ENCODE measurements around the gene MOB4. TPM values are rescaled to one million over a fixed set of nuclear protein-coding genes. Genes with fewer than 3 reads are reported as not detected.

The MOB4 gene
- polyA plus RNA-seq, 1 donor from 2014 or later: 81.5 TPM

DNA sequence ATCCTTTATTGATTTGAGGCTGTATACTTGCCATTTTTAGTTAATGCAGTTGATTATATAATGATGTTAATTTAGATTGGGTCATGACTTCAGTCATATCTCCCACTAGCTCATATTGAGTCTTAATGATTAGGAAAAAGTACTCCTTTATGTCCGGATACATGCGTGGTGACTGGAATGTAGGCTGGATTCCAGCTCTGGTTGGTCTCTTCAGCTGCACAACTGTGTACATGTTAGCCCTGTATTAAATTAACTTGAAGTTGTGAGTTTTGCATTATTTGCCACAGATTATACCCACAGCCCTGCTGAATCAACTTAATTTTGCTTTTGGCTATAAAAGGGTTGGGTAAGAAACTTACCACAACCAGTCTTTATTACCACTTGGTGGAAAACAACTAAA is 22.5 kb downstream of the MOB4 start:
- Histone ChIP-seq H3K79me2 (replicated peaks; ENCODE audit: insufficient read depth, low read length) (peaks cover 13% of the 10 kb centered on the region), H2AFZ (ENCODE audit: low read depth, low read length) (no peak overlapping the region), H4K20me1 (ENCODE audit: insufficient read depth) (no peaks in the 10 kb centered on the region), H3K9me2 (ENCODE audit: insufficient read depth, low read length) (no peaks in the 10 kb centered on the region), H3K9me3 (ENCODE audit: low read length) (no peaks in the 10 kb centered on the region), H3K4me2 (ENCODE audit: low read length) (no peak overlapping the region), H3K9ac (ENCODE audit: low read length) (no peak overlapping the region), H3K27ac (ENCODE audit: low read length) (no peak overlapping the region), H3K36me3 (ENCODE audit: insufficient read depth, low read length) (no peaks in the 10 kb centered on the region), H3K27me3 (ENCODE audit: insufficient read depth, low read depth, low read length) (no peaks in the 10 kb centered on the region), H3F3A (ENCODE audit: insufficient read depth, low read length, poor library complexity, severe bottlenecking) (no peaks in the 10 kb centered on the region), H3K4me3 (ENCODE audit: low read length) (no peak overlapping the region)
- TF ChIP-seq EZH2 (IDR thresholded peaks at IDR 0.05; ENCODE audit: borderline replicate concordance, insufficient read depth, low read length, poor library complexity, severe bottlenecking) (no peak), POLR2AphosphoS5 (IDR thresholded peaks at IDR 0.05) (no peak), MXI1 (conservative IDR thresholded peaks at IDR 0.05; ENCODE audit: poor library complexity, severe bottlenecking) (no peak), RAD21 (conservative IDR thresholded peaks at IDR 0.05) (no peak), TAF1 (IDR thresholded peaks at IDR 0.05; ENCODE audit: low read depth) (no peak), SMC3 (conservative IDR thresholded peaks at IDR 0.05; ENCODE audit: poor library complexity) (no peak), EP300 (conservative IDR thresholded peaks at IDR 0.05; ENCODE audit: poor library complexity, severe bottlenecking) (no peak)
- TF ChIP-seq, protein P1, sequence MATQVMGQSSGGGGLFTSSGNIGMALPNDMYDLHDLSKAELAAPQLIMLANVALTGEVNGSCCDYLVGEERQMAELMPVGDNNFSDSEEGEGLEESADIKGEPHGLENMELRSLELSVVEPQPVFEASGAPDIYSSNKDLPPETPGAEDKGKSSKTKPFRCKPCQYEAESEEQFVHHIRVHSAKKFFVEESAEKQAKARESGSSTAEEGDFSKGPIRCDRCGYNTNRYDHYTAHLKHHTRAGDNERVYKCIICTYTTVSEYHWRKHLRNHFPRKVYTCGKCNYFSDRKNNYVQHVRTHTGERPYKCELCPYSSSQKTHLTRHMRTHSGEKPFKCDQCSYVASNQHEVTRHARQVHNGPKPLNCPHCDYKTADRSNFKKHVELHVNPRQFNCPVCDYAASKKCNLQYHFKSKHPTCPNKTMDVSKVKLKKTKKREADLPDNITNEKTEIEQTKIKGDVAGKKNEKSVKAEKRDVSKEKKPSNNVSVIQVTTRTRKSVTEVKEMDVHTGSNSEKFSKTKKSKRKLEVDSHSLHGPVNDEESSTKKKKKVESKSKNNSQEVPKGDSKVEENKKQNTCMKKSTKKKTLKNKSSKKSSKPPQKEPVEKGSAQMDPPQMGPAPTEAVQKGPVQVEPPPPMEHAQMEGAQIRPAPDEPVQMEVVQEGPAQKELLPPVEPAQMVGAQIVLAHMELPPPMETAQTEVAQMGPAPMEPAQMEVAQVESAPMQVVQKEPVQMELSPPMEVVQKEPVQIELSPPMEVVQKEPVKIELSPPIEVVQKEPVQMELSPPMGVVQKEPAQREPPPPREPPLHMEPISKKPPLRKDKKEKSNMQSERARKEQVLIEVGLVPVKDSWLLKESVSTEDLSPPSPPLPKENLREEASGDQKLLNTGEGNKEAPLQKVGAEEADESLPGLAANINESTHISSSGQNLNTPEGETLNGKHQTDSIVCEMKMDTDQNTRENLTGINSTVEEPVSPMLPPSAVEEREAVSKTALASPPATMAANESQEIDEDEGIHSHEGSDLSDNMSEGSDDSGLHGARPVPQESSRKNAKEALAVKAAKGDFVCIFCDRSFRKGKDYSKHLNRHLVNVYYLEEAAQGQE (IDR thresholded peaks at IDR 0.05; ENCODE audit: borderline replicate concordance): no peak
- TF ChIP-seq, protein P2, sequence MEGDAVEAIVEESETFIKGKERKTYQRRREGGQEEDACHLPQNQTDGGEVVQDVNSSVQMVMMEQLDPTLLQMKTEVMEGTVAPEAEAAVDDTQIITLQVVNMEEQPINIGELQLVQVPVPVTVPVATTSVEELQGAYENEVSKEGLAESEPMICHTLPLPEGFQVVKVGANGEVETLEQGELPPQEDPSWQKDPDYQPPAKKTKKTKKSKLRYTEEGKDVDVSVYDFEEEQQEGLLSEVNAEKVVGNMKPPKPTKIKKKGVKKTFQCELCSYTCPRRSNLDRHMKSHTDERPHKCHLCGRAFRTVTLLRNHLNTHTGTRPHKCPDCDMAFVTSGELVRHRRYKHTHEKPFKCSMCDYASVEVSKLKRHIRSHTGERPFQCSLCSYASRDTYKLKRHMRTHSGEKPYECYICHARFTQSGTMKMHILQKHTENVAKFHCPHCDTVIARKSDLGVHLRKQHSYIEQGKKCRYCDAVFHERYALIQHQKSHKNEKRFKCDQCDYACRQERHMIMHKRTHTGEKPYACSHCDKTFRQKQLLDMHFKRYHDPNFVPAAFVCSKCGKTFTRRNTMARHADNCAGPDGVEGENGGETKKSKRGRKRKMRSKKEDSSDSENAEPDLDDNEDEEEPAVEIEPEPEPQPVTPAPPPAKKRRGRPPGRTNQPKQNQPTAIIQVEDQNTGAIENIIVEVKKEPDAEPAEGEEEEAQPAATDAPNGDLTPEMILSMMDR (IDR thresholded peaks at IDR 0.05; ENCODE audit: poor library complexity, severe bottlenecking): no peak

DNA sequence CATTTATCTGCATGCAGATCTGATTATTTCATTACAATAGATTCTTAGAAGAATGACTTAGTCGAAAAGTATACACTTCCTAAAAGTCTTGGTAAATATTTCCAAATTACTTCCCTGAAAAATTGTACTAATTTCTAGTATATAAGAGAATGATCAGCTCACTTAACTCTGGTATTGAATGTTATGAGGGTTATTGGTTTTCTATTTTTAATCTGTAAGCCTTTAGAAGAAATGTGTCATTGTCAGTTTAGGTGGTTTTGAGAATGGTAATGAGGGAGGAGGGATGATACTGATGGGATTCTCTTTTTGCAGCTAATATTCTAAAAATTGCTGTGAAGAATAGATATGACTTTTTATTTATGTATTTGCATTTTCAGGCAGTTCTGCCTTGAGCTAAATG is 23.9 kb downstream of the MOB4 start:
- no peak overlapping the region for H3K27ac ChIP-seq (ENCODE audit: low read length)
- H3K9ac ChIP-seq (ENCODE audit: low read length): no peak overlapping the region
- H3K9me3 ChIP-seq (ENCODE audit: low read length): no peaks in the 10 kb centered on the region
- H3K4me3 ChIP-seq (ENCODE audit: low read length): no peak overlapping the region
- no peaks in the 10 kb centered on the region for H3K27me3 ChIP-seq (ENCODE audit: insufficient read depth, low read depth, low read length)
- H3K79me2 ChIP-seq (replicated peaks; ENCODE audit: insufficient read depth, low read length): peaks cover 12% of the 10 kb centered on the region
- no peaks in the 10 kb centered on the region for H3K9me2 ChIP-seq (ENCODE audit: insufficient read depth, low read length)
- no peaks in the 10 kb centered on the region for H3K36me3 ChIP-seq (ENCODE audit: insufficient read depth, low read length)
- H3F3A ChIP-seq (ENCODE audit: insufficient read depth, low read length, poor library complexity, severe bottlenecking): no peaks in the 10 kb centered on the region
- no peak overlapping the region for H3K4me2 ChIP-seq (ENCODE audit: low read length)
- H2AFZ ChIP-seq (ENCODE audit: low read depth, low read length): no peak overlapping the region
- TF ChIP-seq TAF1 (IDR thresholded peaks at IDR 0.05; ENCODE audit: low read depth): no peak
- no peak for TF ChIP-seq EP300 (conservative IDR thresholded peaks at IDR 0.05; ENCODE audit: poor library complexity, severe bottlenecking)
- no peak for TF ChIP-seq SMC3 (conservative IDR thresholded peaks at IDR 0.05; ENCODE audit: poor library complexity)
- TF ChIP-seq, protein P2 (IDR thresholded peaks at IDR 0.05; ENCODE audit: poor library complexity, severe bottlenecking): no peak
- no peak for TF ChIP-seq EZH2 (IDR thresholded peaks at IDR 0.05; ENCODE audit: borderline replicate concordance, insufficient read depth, low read length, poor library complexity, severe bottlenecking)
- TF ChIP-seq MXI1 (conservative IDR thresholded peaks at IDR 0.05; ENCODE audit: poor library complexity, severe bottlenecking): no peak
- TF ChIP-seq POLR2AphosphoS5 (IDR thresholded peaks at IDR 0.05): no peak
- TF ChIP-seq, protein P1 (IDR thresholded peaks at IDR 0.05; ENCODE audit: borderline replicate concordance): no peak
- no peak for TF ChIP-seq RAD21 (conservative IDR thresholded peaks at IDR 0.05)
- no peaks in the 10 kb centered on the region for H4K20me1 ChIP-seq (ENCODE audit: insufficient read depth)
